Suprapubic skin (tissue), 4 donors: ENCODE results near the gene PLEKHG3. TPM values are rescaled to one million over a fixed set of nuclear protein-coding genes. Genes with fewer than 3 reads are reported as not detected.
A peak's percentile ranks its signal among the peaks of the same experiment; 100 is the strongest.

Experiments
- DNase-seq, 2 donors: peaks; one replicate each; pipeline ENCODE4 v3.0.0-alpha.2; 2019; ENCODE audit warnings: low spot score in 2 of 2
- H3K27ac ChIP-seq: fragments of 200-600 bp; sonication (generic); one replicate; pipeline ENCODE4 v1.5.1; 2019
- H3K27me3 ChIP-seq: fragments of 200-600 bp; sonication (generic); one replicate; pipeline ENCODE4 v1.5.1; 2019
- H3K36me3 ChIP-seq: fragments of 200-600 bp; sonication (generic); one replicate; pipeline ENCODE4 v1.5.1; 2019
- H3K4me1 ChIP-seq: fragments of 200-600 bp; sonication (generic); one replicate; pipeline ENCODE4 v1.5.1; 2019
- H3K4me3 ChIP-seq: fragments of 200-600 bp; sonication (generic); one replicate; pipeline ENCODE4 v1.5.1; 2019; ENCODE audit warnings: mild to moderate bottlenecking
- H3K9me3 ChIP-seq: fragments of 200-600 bp; sonication (generic); one replicate; pipeline ENCODE4 v1.5.1; 2019
- EP300 ChIP-seq: sonication (generic); formaldehyde crosslinking; IDR thresholded peaks from one replicate; pipeline ENCODE4 v1.6.1; 2017; ENCODE audit warnings: antibody characterized with exemption
- POLR2A ChIP-seq, 2 donors: fragments of 450-650 bp; IDR thresholded peaks; one replicate each; pipeline ENCODE4 v1.6.1; 2017; ENCODE audit warnings: antibody characterized with exemption in 2 of 2, mild to moderate bottlenecking in 2 of 2, moderate library complexity in 2 of 2
- POLR2AphosphoS5 ChIP-seq, 3 donors: sonication (generic); formaldehyde crosslinking; IDR thresholded peaks; one replicate each; pipeline ENCODE4 v1.6.1; 2017; ENCODE audit warnings: antibody characterized with exemption in 3 of 3
- WGBS: methylation state at CpG from one replicate; pipeline ENCODE4 v1.1.5; 2018; 5-methylcytosine and 5-hydroxymethylcytosine counted together
- total RNA-seq, 4 donors: library from RNA; depleted of rRNA; stranded (reverse); fragments of >200 nt; gene quantifications; one replicate each; pipeline ENCODE4 v1.1.0, GENCODE V29; 2016
- TF ChIP-seq, protein P1 (sequence below), 2 donors: fragments of 200-600 bp in 1 of 2; fragments of 450-650 bp in 1 of 2; sonication (generic) in 1 of 2; IDR thresholded peaks; one replicate each; pipeline ENCODE4 v1.5.1; 2016 to 2019; ENCODE audit warnings: antibody characterized with exemption in 2 of 2, mild to moderate bottlenecking in 1 of 2, moderate library complexity in 1 of 2

The PLEKHG3 gene
- total RNA-seq, 4 donors from 2014 or later: 60.4 to 140 (median 96.5) TPM

DNA sequence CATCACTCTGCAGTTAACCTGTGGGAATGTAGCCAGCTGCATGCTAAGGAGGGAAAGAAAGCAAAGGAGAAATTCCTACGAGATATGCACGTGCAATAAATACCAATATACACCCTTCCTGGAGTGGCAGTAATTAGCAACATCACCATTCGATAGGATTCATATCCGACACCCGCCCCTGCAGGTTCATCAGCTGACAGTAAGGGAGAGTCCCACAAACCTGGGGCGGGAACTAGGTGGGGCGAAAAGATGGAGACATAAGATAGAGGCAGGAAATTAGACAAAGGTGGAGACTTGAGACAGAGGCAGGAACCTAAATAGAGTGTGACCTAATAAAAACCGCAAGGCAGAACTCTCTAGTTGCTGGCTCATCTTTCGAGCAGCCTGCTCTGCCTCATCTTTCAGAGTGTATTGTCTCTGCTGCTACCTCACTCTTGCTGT is 51.6 kb downstream of the PLEKHG3 start:
- Histone ChIP-seq H3K4me1 (peaks cover 49% of the 10 kb centered on the region), H3K36me3 (no peaks in the 10 kb centered on the region), H3K27ac (peak overlapping the region; percentile 21), H3K27me3 (no peaks in the 10 kb centered on the region), H3K9me3 (no peaks in the 10 kb centered on the region), H3K4me3 (no peak overlapping the region)
- TF ChIP-seq POLR2AphosphoS5 (IDR thresholded peaks at IDR 0.05) (no peak), POLR2A (IDR thresholded peaks at IDR 0.05) (no peak), EP300 (no peak)
- TF ChIP-seq, protein P1, sequence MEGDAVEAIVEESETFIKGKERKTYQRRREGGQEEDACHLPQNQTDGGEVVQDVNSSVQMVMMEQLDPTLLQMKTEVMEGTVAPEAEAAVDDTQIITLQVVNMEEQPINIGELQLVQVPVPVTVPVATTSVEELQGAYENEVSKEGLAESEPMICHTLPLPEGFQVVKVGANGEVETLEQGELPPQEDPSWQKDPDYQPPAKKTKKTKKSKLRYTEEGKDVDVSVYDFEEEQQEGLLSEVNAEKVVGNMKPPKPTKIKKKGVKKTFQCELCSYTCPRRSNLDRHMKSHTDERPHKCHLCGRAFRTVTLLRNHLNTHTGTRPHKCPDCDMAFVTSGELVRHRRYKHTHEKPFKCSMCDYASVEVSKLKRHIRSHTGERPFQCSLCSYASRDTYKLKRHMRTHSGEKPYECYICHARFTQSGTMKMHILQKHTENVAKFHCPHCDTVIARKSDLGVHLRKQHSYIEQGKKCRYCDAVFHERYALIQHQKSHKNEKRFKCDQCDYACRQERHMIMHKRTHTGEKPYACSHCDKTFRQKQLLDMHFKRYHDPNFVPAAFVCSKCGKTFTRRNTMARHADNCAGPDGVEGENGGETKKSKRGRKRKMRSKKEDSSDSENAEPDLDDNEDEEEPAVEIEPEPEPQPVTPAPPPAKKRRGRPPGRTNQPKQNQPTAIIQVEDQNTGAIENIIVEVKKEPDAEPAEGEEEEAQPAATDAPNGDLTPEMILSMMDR (IDR thresholded peaks at IDR 0.05): no peak
- WGBS: 32% methylated on average over 9 of the region's 9 CpGs
- DNase-seq: no peak

DNA sequence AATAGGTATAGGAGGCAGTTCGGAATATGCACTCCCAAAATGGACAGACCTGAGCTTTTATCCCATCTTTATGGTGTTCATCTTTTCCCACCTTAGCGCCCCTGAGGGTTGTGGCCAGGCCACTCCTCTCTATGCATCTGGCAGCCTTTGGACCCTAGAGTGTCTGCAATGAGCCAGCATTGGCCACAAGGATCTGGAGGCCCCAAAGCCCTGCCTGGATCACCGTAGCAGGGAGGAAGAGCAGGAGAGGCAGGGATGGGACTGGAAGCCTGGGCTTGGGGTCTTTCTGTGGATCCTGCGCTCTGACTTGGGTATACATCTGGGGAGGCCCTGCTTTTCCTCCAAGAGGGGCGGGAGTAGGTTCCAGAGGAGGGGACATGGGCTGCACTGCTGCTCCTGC is 52.5 kb downstream of the PLEKHG3 start:
- Histone ChIP-seq H3K36me3 (no peaks in the 10 kb centered on the region), H3K27me3 (no peaks in the 10 kb centered on the region), H3K4me3 (no peak overlapping the region), H3K27ac (no peak overlapping the region), H3K9me3 (no peaks in the 10 kb centered on the region), H3K4me1 (peaks cover 58% of the 10 kb centered on the region)
- WGBS: 92% methylated on average over 4 of the region's 5 CpGs
- no peak for DNase-seq
- TF ChIP-seq, protein P1 (IDR thresholded peaks at IDR 0.05): no peak
- no peak for TF ChIP-seq POLR2AphosphoS5 (IDR thresholded peaks at IDR 0.05)
- TF ChIP-seq EP300: no peak
- no peak for TF ChIP-seq POLR2A (IDR thresholded peaks at IDR 0.05)

DNA sequence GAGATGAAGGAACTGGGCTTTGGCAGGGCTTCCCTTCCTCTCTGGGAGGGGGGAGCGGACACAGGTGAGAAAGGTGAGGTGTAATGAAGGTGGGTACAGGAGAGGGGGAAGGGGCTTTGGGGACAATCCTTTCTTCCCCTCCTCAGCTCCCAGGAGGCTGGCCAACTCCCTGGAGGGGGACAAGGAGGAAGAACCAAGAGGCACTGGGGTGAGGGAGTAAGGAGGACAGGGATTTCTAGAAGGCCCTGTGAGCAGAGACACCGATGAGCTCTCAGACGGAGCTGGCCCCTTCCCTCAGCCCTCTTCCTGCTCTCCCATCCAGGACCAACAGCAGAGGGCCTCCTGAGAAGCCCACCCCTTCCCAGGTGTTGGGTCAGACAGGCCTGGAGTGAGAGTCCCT is 53.4 kb downstream of the PLEKHG3 start:
- Histone ChIP-seq H3K27me3 (no peaks in the 10 kb centered on the region), H3K36me3 (no peaks in the 10 kb centered on the region), H3K4me1 (peaks cover 67% of the 10 kb centered on the region), H3K27ac (peak overlapping the region; percentile 68), H3K9me3 (no peaks in the 10 kb centered on the region), H3K4me3 (no peak overlapping the region)
- TF ChIP-seq POLR2AphosphoS5 (IDR thresholded peaks at IDR 0.05) (no peak), EP300 (no peak), POLR2A (IDR thresholded peaks at IDR 0.05) (no peak)
- TF ChIP-seq, protein P1 (IDR thresholded peaks at IDR 0.05): no peak
- DNase-seq: peak in 1 of 2 donors; percentile 58
- WGBS: 88% methylated on average over 3 of the region's 3 CpGs

DNA sequence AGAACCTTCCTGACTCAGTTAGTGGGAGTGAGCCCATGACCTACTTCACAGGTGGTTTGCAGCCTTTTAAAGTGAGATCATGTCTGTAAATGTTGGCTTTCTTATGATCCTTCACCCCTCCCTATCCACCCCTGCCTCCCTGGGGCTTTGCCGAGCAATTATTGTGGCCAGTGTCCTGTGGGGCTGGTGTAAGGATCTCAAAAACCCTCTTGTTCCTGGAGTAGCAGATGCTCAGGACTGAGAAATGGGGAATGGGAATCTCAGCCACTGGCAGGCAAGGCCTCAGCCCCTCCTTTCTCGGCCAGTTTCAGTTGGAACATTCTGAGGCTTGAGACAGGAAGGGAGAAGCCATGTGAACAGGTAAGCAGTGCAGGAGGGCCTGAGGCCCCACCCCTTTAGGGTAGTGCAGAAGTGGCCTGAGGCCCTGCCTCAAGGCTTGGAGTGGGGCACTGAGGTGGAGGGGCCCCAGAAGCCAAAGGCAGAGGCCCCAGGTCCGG is 53.8 kb downstream of the PLEKHG3 start:
- Histone ChIP-seq H3K9me3 (no peaks in the 10 kb centered on the region), H3K27me3 (no peaks in the 10 kb centered on the region), H3K36me3 (no peaks in the 10 kb centered on the region), H3K4me1 (peaks cover 72% of the 10 kb centered on the region), H3K4me3 (no peak overlapping the region), H3K27ac (peak overlapping the region; percentile 68)
- WGBS: 42% methylated on average over 2 of the region's 3 CpGs
- peak in 1 of 2 donors; percentile 47 for DNase-seq
- TF ChIP-seq, protein P1 (IDR thresholded peaks at IDR 0.05): no peak
- TF ChIP-seq EP300 (no peak), POLR2A (IDR thresholded peaks at IDR 0.05) (no peak), POLR2AphosphoS5 (IDR thresholded peaks at IDR 0.05) (no peak)

DNA sequence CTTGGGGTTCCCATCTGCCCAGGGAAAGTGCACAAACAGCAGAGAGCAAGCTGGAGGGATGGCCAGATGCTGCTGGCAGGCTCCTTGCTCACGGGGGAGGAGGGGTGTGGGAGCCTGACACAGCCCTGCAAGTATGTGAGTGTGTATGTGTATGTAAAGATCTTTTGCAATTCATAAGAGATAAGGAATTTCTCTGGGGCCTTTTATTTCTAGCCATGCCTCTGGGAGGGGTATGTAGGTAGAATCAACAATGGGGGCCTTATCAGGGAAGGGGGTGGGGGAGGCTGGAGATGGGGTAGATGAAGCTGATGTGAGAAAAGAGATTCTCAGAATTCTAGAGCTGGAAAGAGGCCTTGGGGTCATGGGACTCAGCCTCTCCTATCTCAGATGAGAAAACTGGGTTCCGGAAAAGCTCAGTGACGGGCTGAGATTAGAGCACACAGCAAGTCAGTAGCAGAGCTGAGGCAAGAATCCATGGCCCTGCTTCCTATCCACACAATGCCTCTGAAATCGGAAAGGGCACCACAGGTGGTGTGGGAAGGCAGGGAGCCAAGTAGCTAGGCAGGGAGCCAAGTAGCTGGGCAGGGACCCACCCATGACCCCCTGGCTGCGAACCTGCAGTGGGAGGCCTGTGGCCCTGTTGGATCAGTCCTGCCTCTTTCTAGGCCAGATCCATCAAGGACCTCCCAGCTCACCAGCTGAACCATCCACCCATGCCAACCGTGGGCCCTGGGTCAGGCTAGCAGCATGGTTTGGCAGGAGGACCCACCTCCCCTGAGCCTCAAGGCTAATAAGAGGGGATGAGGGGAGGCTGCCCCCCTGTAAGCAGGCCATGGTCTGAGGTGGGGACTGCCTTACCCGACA is 54.7 kb downstream of the PLEKHG3 start:
- no peaks in the 10 kb centered on the region for H3K9me3 ChIP-seq
- no peaks in the 10 kb centered on the region for H3K27me3 ChIP-seq
- 56% methylated on average over 6 of the region's 7 CpGs for WGBS
- no peaks in the 10 kb centered on the region for H3K36me3 ChIP-seq
- H3K4me1 ChIP-seq: peaks cover 78% of the 10 kb centered on the region
- peak overlapping the region; percentile 68 for H3K27ac ChIP-seq
- no peak overlapping the region for H3K4me3 ChIP-seq
- peak in 1 of 2 donors; percentile 63 for DNase-seq
- TF ChIP-seq EP300: no peak
- no peak for TF ChIP-seq POLR2AphosphoS5 (IDR thresholded peaks at IDR 0.05)
- TF ChIP-seq, protein P1 (IDR thresholded peaks at IDR 0.05): no peak
- TF ChIP-seq POLR2A (IDR thresholded peaks at IDR 0.05): no peak
